Measurements from ENCODE around the gene ITPR2.

The ITPR2 gene

DNA sequence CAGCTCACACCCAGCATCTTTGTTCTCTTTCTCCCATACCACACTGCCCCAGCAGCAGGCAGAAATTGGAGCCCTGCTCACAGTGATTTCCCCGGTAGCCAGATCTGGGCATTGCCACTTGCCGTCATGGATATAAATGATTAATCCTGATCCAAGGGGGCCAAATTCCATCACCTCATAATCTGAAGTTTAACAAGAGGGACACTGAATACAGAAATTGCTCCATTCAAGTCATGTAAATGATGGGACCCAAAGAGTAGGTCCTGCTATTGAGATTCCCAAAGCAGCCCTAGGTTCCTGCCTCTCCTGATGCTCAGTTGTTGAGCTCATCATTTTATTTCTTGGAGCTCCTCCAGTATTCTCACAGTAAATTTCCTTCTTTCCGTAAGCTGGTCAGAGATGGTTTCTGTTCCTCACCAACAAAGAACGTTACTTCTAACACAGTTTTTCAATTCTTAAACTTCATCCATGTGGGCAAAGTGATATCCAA, 11.7 kb downstream of the ITPR2 start:
- no peak for DNase-seq

DNA sequence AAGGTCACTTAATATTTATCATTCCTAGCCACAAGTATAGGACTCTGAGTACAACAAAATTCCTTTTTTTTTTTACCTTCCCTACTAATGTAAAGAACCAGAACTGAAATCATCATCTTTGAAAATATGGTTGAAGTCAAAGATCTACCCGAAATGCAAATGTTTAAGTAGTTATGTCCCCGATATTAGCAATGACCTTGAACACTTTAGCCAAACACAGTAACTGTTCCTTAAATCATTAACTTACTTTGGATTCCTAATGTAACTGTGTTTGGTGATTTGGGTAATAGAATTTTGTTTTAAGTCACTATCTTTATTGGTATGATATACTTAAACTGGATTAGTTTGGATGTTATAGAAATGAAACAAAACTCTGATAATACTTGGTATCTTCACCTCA, 14.4 kb downstream of the ITPR2 start:
- DNase-seq = no peak

- no peak for DNase-seq
Measured at GRCh38 chr12:26818201-26818600, 14.8 kb downstream of the ITPR2 start.

DNA sequence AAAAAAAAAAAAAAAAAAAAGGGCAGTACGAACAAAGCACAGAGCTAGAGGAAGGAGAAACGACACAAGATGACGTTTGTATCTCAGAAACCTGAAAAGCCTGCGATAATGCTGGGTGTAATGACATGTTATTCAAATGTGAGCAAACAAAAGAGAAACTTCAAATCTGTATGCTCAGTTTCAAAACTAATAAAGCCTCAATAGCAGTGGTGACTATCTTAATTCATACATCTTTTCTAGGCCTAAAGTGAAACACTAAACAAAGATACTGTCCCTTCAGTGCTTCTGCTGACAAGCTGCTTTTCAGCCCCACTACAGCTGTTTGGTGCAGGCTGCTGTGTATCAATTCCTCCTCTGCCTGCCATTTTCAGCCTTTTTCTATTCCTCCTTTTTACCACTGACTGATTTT, 15.8 kb downstream of the ITPR2 start:
- DNase-seq = no peak

GRCh38 chr12:26813812-26814211, 19.2 kb downstream of the ITPR2 start:
- no peak for DNase-seq

GRCh38 chr12:26810330-26810729, 22.7 kb downstream of the ITPR2 start:
- DNase-seq = no peak

- DNase-seq = no peak
Measured at GRCh38 chr12:26809611-26810285, 23.2 kb downstream of the ITPR2 start.

- DNase-seq = no peak
Measured at GRCh38 chr12:26808766-26809476, 24.1 kb downstream of the ITPR2 start.

GRCh38 chr12:26807292-26807691, 25.7 kb downstream of the ITPR2 start:
- DNase-seq = no peak

GRCh38 chr12:26806556-26806955, 26.4 kb downstream of the ITPR2 start:
- DNase-seq = no peak

- no peak for DNase-seq
Measured at GRCh38 chr12:26805401-26805971, 27.5 kb downstream of the ITPR2 start.

DNA sequence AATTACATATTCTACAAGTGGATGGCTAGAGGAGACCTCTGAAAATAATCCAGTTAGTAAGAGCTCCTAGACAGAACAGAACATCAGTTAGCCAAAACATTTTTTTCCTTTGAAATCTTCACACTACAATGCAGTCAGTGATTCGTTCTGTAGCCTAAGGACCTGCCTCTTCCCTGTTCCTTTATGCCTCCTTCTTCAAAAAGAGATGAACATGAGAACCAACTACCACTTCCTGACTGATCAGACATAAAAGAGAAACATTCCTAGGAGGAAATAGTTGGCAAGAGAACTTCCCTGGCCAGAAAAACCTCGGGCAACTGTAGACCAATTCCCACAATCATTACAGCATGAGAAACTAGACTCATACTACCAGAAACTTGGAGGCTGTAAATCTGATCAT, 29.4 kb downstream of the ITPR2 start:
- no peak for DNase-seq

DNA sequence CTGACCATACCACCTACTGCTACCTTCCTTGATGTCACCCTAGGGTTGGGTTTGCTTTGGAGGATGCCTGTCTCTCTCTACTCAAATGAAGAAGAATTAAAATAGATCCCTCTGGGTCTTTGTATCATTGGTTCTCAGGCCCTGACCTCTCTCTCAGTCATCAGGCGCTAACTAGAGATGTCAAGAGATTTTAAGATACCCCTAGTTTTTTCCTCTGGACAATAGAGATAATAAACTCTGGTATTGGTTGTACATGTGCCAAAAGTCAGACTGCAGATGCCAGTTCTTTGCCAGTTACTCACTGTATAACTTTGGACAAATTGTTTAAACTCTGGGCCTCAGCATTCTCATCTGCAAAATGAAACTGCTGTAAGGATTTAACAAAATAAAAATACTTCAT, 31.5 kb downstream of the ITPR2 start:
- no peak for DNase-seq

- no peak for DNase-seq
Measured at GRCh38 chr12:26800858-26801257, 32.1 kb downstream of the ITPR2 start.

GRCh38 chr12:26800347-26800746, 32.6 kb downstream of the ITPR2 start:
- DNase-seq = no peak

GRCh38 chr12:26799741-26800140, 33.3 kb downstream of the ITPR2 start:
- no peak for DNase-seq

- no peak for DNase-seq
Measured at GRCh38 chr12:26798640-26799039, 34.4 kb downstream of the ITPR2 start.

DNA sequence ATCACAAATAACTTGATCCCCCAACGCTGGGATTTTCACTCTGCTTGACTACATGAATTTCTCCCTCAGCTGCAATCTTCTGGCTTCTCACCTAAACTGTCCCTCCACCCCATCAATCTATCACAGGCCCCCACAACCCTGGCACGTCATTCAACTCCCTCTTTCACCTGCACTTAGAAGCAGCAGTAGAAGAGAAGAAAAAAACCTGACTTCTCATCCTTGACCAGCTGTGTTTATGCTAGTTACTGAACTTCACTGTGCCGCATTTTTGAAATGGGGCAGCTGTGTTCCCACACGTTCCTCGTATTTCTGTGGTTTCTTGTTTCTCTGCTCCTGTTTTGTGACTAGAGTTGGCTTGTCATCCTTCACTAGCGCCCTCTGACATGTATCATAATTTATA, 35.0 kb downstream of the ITPR2 start:
- peak in 1 of 2 experiments; percentile 4 for DNase-seq

- no peak for DNase-seq
Measured at GRCh38 chr12:26795910-26796309, 37.1 kb downstream of the ITPR2 start.

GRCh38 chr12:26791301-26791791, 41.6 kb downstream of the ITPR2 start:
- DNase-seq = no peak

- DNase-seq = no peak
Measured at GRCh38 chr12:26790645-26790994, 42.4 kb downstream of the ITPR2 start.

DNA sequence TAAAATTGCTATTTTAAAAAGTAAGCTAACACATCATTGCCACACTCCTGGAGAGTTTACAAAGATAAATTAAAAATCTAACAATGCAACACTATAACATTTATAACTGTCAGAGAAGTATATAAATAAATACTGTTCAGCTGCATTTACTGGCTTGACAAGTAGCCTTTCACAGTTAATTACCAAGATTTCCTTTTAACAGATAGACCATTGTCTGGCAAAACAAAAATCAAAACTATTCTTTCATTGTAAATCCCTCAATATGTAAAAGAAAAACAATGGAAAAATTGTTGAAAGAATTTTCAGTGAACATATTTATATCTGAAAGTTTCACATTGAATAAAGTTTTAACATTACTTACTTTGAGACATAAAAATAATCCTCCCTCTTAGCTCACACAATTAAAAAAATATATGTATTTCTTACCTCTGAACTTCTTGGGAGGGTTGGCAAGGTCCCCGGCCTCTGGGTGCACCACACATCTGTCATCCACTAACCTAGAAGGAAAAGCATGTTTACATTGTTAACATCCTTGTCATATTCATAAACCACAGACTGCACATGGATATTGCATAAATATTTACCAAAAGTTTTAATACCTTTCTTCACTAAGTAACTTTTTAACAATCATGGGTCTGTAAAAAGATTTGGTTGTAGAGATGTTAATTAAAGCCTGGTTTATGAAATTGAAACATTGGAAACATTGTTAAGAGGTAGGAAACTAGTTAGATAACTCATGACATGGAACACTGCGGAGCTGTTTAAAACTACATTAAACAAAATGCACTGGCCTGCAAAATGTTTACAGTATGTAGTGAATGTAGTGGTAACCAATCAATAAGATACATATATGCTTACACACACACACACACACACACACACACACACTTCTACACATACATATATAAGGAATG, 43.0 kb downstream of the ITPR2 start:
- no peak for DNase-seq
